Transverse colon (tissue), 3 donors: Measurements from ENCODE around the gene CDK14.

Experiments
- EP300 ChIP-seq: sonication (generic); formaldehyde crosslinking; IDR thresholded peaks from one replicate; pipeline ENCODE4 v1.6.1; 2017; ENCODE audit warnings: antibody characterized with exemption, low read depth
- POLR2A ChIP-seq: fragments of 450-650 bp; IDR thresholded peaks from one replicate; pipeline ENCODE4 v1.6.1; 2016; ENCODE audit warnings: antibody characterized with exemption, mild to moderate bottlenecking, moderate library complexity
- TF ChIP-seq, protein P1 (sequence below), 5 experiments: fragments of 200-600 bp in 3 of 5; fragments of 450-650 bp in 2 of 5; sonication (generic) in 3 of 5; IDR thresholded peaks; 1 replicate in 2 of 5; 2 replicates in 3 of 5; pipeline ENCODE4 v1.5.1; 2016 to 2017; ENCODE audit warnings: antibody characterized with exemption in 5 of 5, inconsistent platforms in 3 of 5, mild to moderate bottlenecking in 2 of 5, moderate library complexity in 1 of 5

DNA sequence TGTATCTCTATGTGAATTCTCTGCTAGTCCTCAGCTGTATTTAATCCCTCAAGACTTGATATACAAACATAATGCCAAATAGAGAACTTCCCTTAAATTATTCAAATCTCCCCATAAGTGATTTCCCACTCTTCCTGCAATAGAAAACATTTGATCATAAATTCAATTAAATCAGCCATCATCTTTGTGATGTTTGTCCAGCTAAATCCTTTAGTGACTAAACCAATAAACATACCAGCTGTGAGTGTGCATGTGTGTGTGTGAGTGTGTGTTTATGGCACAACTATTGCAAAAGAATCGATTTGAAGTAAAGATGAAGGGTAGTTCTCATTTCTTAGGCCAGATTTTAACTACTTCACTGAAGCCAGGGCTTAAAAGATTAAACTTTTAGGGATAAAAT lies 492.6 kb downstream of the CDK14 start:
- TF ChIP-seq, protein P1, sequence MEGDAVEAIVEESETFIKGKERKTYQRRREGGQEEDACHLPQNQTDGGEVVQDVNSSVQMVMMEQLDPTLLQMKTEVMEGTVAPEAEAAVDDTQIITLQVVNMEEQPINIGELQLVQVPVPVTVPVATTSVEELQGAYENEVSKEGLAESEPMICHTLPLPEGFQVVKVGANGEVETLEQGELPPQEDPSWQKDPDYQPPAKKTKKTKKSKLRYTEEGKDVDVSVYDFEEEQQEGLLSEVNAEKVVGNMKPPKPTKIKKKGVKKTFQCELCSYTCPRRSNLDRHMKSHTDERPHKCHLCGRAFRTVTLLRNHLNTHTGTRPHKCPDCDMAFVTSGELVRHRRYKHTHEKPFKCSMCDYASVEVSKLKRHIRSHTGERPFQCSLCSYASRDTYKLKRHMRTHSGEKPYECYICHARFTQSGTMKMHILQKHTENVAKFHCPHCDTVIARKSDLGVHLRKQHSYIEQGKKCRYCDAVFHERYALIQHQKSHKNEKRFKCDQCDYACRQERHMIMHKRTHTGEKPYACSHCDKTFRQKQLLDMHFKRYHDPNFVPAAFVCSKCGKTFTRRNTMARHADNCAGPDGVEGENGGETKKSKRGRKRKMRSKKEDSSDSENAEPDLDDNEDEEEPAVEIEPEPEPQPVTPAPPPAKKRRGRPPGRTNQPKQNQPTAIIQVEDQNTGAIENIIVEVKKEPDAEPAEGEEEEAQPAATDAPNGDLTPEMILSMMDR (IDR thresholded peaks at IDR 0.05), result no peak
- TF ChIP-seq EP300, result no peak
- TF ChIP-seq POLR2A, result no peak
